KMS-11 (cell line): ENCODE results near the gene TTLL7.

ENCODE experiments used
- H2AFZ ChIP-seq: fragments of 200-600 bp; sonication (generic); 2 replicates; pipeline ENCODE4 v1.6.1; 2016; ENCODE audit warnings: antibody characterized with exemption, mixed run types, low read depth
- H3K27ac ChIP-seq: fragments of 200-600 bp; sonication (generic); 2 replicates; pipeline ENCODE4 v1.6.1; 2016; ENCODE audit warnings: mild to moderate bottlenecking, mixed run types
- H3K27me3 ChIP-seq: fragments of 200-600 bp; sonication (generic); 2 replicates; pipeline ENCODE4 v1.6.1; 2017; ENCODE audit warnings: mild to moderate bottlenecking, low read depth, mixed run types, moderate library complexity; ENCODE audit not compliant: insufficient read depth
- H3K36me3 ChIP-seq: fragments of 200-600 bp; sonication (generic); 2 replicates; pipeline ENCODE4 v1.6.1; 2017; ENCODE audit warnings: mild to moderate bottlenecking, mixed run types; ENCODE audit not compliant: insufficient read depth
- H3K4me1 ChIP-seq: fragments of 200-600 bp; sonication (generic); 2 replicates; pipeline ENCODE4 v1.6.1; 2016; ENCODE audit warnings: mild to moderate bottlenecking, low read depth, mixed run types; ENCODE audit not compliant: poor library complexity, severe bottlenecking
- H3K4me2 ChIP-seq: fragments of 200-600 bp; sonication (generic); 2 replicates; pipeline ENCODE4 v1.7.0; 2016; ENCODE audit warnings: mild to moderate bottlenecking, mixed run types
- H3K4me3 ChIP-seq: fragments of 200-600 bp; sonication (generic); IDR thresholded peaks from 2 replicates; pipeline ENCODE4 v1.6.1; 2017; ENCODE audit warnings: low read depth, low read length, mixed read lengths; ENCODE audit not compliant: insufficient read depth
- H3K79me2 ChIP-seq: fragments of 200-600 bp; sonication (generic); 2 replicates; pipeline ENCODE4 v1.6.1; 2016; ENCODE audit warnings: low read depth, mixed run types; ENCODE audit not compliant: insufficient read depth
- H3K9ac ChIP-seq: fragments of 200-600 bp; sonication (generic); 2 replicates; pipeline ENCODE4 v1.6.1; 2016; ENCODE audit warnings: mild to moderate bottlenecking, mixed run types
- H4K20me1 ChIP-seq: fragments of 200-600 bp; sonication (generic); 2 replicates; pipeline ENCODE4 v1.6.1; 2016; ENCODE audit warnings: mild to moderate bottlenecking, mixed run types; ENCODE audit not compliant: insufficient read depth
- TF ChIP-seq, protein P1 (sequence below): fragments of 200-600 bp; sonication (generic); conservative IDR thresholded peaks from 2 replicates; pipeline ENCODE4 v1.6.1; 2017; ENCODE audit warnings: low read depth, mild to moderate bottlenecking, antibody characterized with exemption, low read length, moderate library complexity, mixed read lengths

TTLL7 gene

DNA sequence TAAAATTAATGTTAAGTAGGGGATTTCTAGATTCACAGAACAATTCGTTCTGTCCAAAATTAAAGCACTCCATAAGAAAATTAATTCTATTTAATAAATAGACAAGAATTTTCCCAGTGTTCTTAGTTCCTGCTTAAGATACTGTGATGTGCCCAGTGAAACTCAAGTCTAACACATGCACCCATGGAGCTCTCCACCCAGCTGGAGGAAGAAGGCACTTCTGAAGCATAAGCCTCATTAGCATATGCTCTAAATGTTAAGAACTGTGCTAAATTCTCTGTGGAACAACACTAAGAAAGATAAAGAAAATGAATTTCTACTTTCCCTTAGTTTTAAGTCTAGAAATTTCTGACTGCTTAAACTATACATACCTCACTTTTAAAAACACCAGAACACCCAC, 71.2 kb downstream of the TTLL7 start:
- H3K27ac ChIP-seq: no peak overlapping the region
- no peak overlapping the region for H3K4me2 ChIP-seq
- H3K4me3 ChIP-seq: no peak overlapping the region
- no peak overlapping the region for H3K9ac ChIP-seq
- no peaks in the 10 kb centered on the region for H3K27me3 ChIP-seq
- H3K4me1 ChIP-seq: peaks cover 8% of the 10 kb centered on the region
- H2AFZ ChIP-seq: no peak overlapping the region
- no peaks in the 10 kb centered on the region for H3K36me3 ChIP-seq
- no peaks in the 10 kb centered on the region for H4K20me1 ChIP-seq
- no peaks in the 10 kb centered on the region for H3K79me2 ChIP-seq
- TF ChIP-seq, protein P1, sequence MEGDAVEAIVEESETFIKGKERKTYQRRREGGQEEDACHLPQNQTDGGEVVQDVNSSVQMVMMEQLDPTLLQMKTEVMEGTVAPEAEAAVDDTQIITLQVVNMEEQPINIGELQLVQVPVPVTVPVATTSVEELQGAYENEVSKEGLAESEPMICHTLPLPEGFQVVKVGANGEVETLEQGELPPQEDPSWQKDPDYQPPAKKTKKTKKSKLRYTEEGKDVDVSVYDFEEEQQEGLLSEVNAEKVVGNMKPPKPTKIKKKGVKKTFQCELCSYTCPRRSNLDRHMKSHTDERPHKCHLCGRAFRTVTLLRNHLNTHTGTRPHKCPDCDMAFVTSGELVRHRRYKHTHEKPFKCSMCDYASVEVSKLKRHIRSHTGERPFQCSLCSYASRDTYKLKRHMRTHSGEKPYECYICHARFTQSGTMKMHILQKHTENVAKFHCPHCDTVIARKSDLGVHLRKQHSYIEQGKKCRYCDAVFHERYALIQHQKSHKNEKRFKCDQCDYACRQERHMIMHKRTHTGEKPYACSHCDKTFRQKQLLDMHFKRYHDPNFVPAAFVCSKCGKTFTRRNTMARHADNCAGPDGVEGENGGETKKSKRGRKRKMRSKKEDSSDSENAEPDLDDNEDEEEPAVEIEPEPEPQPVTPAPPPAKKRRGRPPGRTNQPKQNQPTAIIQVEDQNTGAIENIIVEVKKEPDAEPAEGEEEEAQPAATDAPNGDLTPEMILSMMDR: no peak

DNA sequence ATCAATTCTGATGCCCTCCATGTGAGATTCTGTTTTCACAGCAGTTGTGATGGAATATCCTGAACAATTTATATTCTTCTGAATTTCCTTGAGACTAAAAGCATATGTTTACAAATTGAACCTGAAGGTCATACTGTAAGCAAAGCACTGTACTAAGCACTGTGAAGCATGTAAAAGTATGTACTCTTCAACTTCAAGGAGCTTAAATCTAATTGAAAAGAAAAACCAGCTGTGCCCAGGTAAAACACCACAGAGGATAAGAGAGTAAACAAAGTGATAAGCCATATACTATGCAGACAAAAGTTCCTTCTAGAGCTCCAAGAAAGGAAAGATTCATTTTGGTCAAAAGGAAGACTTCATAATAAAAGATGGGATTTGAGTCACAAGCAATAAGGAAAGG, 71.9 kb downstream of the TTLL7 start:
- Histone ChIP-seq H3K4me1 (peaks cover 8% of the 10 kb centered on the region), H3K79me2 (no peaks in the 10 kb centered on the region), H3K27ac (no peak overlapping the region), H3K36me3 (no peaks in the 10 kb centered on the region), H4K20me1 (no peaks in the 10 kb centered on the region), H3K27me3 (no peaks in the 10 kb centered on the region), H3K9ac (no peak overlapping the region), H3K4me3 (no peak overlapping the region), H3K4me2 (no peak overlapping the region), H2AFZ (no peak overlapping the region)
- TF ChIP-seq, protein P1: no peak

DNA sequence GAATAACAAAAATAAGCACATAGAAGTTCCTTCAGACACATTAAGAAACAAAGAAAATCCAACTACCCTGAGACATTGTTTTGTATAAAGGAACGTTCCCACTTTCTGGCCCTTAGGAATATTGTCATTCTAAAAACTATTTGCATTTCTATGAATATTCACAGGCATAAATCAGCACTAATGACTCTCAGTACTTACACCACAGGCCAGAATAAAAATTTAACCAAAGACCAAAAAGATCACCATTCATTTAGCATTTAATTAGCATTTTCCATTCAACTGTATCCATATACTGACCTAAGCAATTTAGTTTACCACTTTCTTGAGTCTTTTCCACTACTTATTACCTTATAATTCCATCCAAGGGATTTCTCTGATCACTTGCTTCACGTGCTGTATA, 75.4 kb downstream of the TTLL7 start:
- no peaks in the 10 kb centered on the region for H4K20me1 ChIP-seq
- H3K4me3 ChIP-seq: no peak overlapping the region
- no peaks in the 10 kb centered on the region for H3K4me1 ChIP-seq
- no peaks in the 10 kb centered on the region for H3K27me3 ChIP-seq
- H3K9ac ChIP-seq: no peak overlapping the region
- TF ChIP-seq, protein P1: no peak
- no peaks in the 10 kb centered on the region for H3K36me3 ChIP-seq
- no peaks in the 10 kb centered on the region for H3K79me2 ChIP-seq
- no peak overlapping the region for H3K27ac ChIP-seq
- H2AFZ ChIP-seq: no peak overlapping the region
- H3K4me2 ChIP-seq: no peak overlapping the region

DNA sequence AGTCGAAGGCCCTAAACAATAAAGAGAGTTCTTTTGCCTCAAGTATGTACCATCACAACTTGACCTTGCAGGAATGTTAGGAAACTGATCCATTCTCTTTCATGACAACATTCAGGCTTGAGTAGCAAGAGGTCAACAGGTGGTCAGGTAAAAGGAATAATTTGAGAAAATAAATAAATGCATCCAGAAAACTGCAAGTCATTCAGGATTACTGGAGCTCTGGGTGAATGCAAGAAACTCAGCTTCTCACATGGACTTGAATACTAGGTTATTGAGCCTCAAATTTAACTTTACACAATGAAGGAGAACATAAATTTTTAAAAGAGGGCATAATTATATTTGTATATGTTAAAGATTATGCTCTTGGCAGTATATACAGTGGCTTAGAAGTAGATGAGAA, 76.5 kb downstream of the TTLL7 start:
- no peak overlapping the region for H3K9ac ChIP-seq
- no peaks in the 10 kb centered on the region for H4K20me1 ChIP-seq
- H3K27ac ChIP-seq: no peak overlapping the region
- no peak overlapping the region for H3K4me2 ChIP-seq
- no peak overlapping the region for H2AFZ ChIP-seq
- TF ChIP-seq, protein P1: no peak
- no peaks in the 10 kb centered on the region for H3K36me3 ChIP-seq
- H3K4me3 ChIP-seq: no peak overlapping the region
- no peaks in the 10 kb centered on the region for H3K4me1 ChIP-seq
- H3K27me3 ChIP-seq: no peaks in the 10 kb centered on the region
- H3K79me2 ChIP-seq: no peaks in the 10 kb centered on the region

DNA sequence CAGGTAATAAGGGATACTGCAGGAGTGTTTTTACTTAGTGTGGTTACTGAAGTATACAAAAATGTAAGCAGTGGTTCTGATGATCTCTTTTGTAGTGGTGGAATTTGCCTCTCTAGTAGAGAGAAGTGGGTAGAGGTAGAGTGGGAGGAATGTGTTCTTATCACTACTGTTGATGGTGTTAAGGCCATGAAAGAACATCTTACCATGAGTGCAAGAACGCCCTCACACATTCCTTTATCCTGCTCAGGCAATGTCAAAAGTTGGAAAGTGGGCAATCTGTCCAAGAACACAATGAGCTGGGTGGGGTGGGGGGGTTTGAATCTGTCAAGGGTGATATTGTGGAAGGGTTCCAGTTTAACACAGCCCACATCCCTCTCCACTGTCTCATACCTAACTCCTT, 78.6 kb downstream of the TTLL7 start:
- no peaks in the 10 kb centered on the region for H3K27me3 ChIP-seq
- H3K4me3 ChIP-seq: no peak overlapping the region
- no peaks in the 10 kb centered on the region for H3K36me3 ChIP-seq
- H3K27ac ChIP-seq: no peak overlapping the region
- no peak overlapping the region for H3K9ac ChIP-seq
- H3K79me2 ChIP-seq: no peaks in the 10 kb centered on the region
- H2AFZ ChIP-seq: no peak overlapping the region
- H3K4me1 ChIP-seq: no peaks in the 10 kb centered on the region
- TF ChIP-seq, protein P1: no peak
- no peak overlapping the region for H3K4me2 ChIP-seq
- H4K20me1 ChIP-seq: no peaks in the 10 kb centered on the region
